ENCODE results near the gene ABL2.

Gene ABL2

GRCh38 chr1:179167418-179167777 is 62.1 kb downstream of the ABL2 start:
- no peak for TF ChIP-seq CTCF (conservative IDR thresholded peaks at IDR 0.05)
- H3K27ac ChIP-seq: no peak overlapping the region

- TF ChIP-seq CTCF (conservative IDR thresholded peaks at IDR 0.05): no peak
- H3K27ac ChIP-seq: no peak overlapping the region
Measured at GRCh38 chr1:179166663-179167417, 62.6 kb downstream of the ABL2 start.

GRCh38 chr1:179164494-179164893 is 65.0 kb downstream of the ABL2 start:
- H3K27ac ChIP-seq: no peak overlapping the region
- TF ChIP-seq CTCF (conservative IDR thresholded peaks at IDR 0.05): no peak

- H3K27ac ChIP-seq: no peak overlapping the region
- no peak for TF ChIP-seq CTCF (conservative IDR thresholded peaks at IDR 0.05)
Measured at GRCh38 chr1:179156708-179157107, 72.8 kb downstream of the ABL2 start.

- no peak for TF ChIP-seq CTCF (conservative IDR thresholded peaks at IDR 0.05)
Measured at GRCh38 chr1:179156026-179156425, 73.5 kb downstream of the ABL2 start.

GRCh38 chr1:179155615-179156014 is 73.9 kb downstream of the ABL2 start:
- TF ChIP-seq CTCF (conservative IDR thresholded peaks at IDR 0.05): no peak
- H3K27ac ChIP-seq: no peak overlapping the region

More at GRCh38 chr1:179156026-179156425, 73.5 kb downstream of the ABL2 start:
- H3K27ac ChIP-seq: no peak overlapping the region

- TF ChIP-seq CTCF (conservative IDR thresholded peaks at IDR 0.05): no peak
Measured at GRCh38 chr1:179154437-179154836, 75.0 kb downstream of the ABL2 start.

More at GRCh38 chr1:179154437-179154836, 75.0 kb downstream of the ABL2 start:
- H3K27ac ChIP-seq: no peak overlapping the region

Measured in VCaP (cell line).